HG02840 (cell line): ENCODE data around the gene UFC1.
A peak's percentile ranks its signal among the peaks of the same experiment; 100 is the strongest.

Experiments
- ATAC-seq: cut with Tn5 transposase; IDR thresholded peaks from one replicate; pipeline ENCODE4 v1.9.1; 2021; ENCODE audit warnings: mild to moderate bottlenecking, moderate library complexity, moderate number of reproducible peaks; ENCODE audit not compliant: unreplicated experiment, low FRiP score

The UFC1 gene

DNA sequence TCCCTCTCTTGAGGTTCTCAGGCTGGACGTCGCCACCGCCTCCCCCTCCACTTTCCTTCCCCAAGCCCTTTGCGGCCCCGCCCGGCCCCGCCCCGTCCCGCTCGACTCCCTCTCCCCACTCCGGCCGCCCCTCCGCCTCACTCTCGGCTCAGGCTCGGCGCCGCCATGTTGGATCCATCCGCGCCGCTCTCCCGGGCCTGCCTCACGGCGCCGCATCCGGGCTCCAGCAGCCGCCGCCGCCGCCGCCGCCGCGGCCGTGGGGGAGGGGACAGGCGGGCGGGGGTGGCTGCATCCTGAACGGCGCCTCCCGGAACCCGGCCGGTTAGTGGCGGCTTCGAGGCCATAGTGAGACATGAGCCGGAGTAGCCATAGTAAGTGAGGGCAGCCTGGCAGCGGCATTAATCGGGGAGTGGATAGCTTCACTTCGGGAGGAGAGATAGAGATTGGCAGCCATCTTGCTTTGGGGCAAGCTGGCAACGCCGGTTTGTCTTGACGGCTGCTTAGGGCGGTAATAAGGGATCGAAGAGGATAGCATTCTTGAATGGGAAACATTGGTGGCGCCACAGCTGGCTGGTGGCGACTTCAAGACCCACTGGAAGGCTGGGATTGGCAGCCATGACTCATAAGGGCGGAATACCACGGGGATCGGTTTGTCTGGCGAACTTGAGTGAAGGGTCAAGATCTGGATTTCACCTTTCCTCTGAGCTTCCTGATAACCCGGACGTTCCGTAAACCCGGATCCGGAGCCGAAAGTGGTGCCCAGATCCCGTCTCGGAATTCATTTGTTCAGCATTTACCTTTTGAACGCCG, 21.2 kb upstream of the UFC1 start, which contains the start of gene DEDD:
Gene DEDD (minus strand): TSS at position 258 of the 810 bp plus-strand sequence. CDS start 8,205 bp downstream, outside the sequence.
- peak; percentile 96 for ATAC-seq

DNA sequence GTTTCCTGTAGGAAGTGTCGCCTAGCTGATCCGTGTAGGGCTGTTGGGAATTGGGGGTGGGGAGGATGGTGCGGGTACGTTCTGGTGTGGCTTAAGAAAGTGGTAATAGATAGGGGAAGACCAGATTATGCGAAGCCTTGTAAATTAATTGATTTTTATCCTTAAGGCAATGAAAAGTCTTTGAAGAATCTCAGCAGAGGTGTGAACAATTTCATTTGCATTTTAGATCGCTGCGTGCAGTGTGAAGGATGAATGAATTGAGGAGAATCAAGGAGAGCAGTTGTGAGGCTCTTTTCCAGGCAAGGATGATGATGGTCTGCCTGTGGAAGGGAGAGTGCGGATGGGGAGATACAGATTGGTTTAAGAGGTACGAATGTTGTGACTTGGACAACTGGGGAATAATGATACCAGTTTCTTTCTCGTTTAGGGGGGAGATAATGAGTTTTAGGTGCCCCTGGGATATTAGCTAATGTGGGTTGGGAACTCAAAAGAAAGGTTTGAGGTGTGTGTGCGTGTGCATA, 20.5 kb upstream of the UFC1 start:
- ATAC-seq = no peak

DNA sequence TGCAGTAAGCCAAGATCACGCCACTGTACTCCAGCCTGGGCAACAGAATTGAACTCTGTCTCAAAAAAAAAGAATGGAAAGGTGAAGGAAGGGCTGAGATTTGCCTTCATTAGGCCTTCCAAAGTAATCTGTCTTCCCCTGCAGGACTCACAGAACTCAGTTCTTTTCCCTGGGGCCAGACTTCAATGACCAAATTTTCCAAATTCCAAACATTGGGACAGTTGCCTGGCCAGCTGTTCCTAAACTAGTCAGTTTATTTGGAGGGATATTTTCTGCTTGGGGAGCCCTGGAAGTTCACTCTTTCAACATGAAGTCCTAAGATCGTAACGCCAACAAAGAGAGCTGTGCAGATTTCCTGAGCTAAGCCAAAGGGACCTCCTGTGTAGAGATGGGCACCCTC, 15.9 kb upstream of the UFC1 start:
- ATAC-seq = no peak

DNA sequence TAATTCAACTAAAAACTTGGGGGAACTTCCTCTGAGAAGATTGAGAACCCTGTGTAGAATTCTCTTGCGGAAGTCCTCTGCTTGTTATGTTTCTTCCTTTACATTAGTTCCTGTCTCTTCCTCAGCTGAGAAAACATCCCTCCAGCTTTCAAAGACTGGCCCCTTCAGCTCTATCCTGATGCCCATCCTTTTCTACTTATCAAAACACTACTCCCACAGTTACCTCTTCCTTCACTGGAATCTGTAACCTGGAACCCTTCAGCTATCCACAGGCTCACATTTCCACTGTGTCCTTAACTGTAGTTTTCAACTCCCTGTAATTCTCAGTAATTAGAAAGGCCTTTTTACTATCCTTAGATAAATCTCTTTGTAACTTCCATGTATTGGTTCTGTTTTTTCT, 15.3 kb upstream of the UFC1 start:
- no peak for ATAC-seq

GRCh38 chr1:161139766-161140165, 14.0 kb upstream of the UFC1 start:
- no peak for ATAC-seq

DNA sequence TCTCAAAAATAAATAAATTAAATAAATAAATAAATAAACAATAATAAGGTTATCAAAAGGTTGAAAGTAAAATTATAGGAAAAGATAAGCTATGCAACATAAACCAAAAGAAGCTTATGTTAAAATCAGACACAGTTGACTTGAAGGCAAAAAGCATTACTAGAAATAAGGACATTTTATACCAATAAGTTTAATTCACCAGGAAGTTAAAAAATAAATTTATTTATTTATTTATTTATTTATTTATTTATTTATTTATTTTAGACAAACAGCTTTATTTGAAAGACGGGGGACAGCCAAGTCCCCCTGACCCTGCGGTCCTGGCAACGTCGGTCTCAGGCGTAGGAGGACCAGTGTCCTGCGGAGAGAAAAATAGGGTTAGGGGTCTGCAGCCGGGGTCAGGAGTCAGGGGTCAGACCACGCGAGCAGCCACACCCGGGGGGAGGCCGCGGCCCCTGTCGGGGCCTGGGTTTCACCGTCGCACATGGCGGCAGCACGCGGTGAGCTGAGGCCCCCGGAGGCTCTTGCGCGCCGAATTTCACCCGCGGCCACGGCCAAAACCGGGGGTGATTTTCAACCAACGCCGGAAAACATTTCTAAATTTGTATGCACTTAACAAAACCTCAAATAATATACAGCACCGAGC, 12.9 kb upstream of the UFC1 start:
- no peak for ATAC-seq

GRCh38 chr1:161145832-161146231, 7.9 kb upstream of the UFC1 start:
- no peak for ATAC-seq

- ATAC-seq = no peak
These were observed 602 bp upstream of the UFC1 start for GRCh38 chr1:161153176-161153575.

GRCh38 chr1:161157867-161158266, 4.1 kb downstream of the UFC1 start:
- no peak for ATAC-seq

DNA sequence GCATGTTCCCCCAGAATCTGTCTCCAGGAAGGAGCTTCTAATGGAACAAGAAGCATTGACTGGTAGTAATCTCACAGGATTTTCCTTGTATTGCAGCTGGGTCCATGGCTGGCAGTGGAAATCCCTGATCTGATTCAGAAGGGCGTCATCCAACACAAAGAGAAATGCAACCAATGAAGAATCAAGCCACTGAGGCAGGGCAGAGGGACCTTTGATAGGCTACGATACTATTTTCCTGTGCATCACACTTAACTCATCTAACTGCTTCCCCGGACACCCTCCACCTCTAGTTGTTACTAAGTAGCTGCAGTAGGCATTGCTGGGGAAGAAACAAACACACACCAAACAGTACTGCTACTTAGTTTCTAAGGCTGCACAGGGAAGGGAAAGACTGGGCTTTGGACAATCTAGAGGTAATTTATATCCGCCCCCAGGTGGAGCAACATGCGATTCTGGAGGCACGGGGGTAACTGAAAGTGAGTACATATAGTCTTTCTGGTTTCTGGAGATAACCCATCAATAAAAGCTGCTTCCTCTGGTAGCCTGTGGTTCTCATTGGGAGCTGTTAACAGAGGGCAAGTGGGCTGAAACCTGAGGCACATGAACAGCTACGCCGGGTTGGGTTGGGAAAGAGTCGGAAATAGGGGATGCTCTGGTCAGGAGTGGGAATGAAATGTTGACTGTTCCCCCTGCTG, 4.7 kb downstream of the UFC1 start:
- ATAC-seq = no peak

DNA sequence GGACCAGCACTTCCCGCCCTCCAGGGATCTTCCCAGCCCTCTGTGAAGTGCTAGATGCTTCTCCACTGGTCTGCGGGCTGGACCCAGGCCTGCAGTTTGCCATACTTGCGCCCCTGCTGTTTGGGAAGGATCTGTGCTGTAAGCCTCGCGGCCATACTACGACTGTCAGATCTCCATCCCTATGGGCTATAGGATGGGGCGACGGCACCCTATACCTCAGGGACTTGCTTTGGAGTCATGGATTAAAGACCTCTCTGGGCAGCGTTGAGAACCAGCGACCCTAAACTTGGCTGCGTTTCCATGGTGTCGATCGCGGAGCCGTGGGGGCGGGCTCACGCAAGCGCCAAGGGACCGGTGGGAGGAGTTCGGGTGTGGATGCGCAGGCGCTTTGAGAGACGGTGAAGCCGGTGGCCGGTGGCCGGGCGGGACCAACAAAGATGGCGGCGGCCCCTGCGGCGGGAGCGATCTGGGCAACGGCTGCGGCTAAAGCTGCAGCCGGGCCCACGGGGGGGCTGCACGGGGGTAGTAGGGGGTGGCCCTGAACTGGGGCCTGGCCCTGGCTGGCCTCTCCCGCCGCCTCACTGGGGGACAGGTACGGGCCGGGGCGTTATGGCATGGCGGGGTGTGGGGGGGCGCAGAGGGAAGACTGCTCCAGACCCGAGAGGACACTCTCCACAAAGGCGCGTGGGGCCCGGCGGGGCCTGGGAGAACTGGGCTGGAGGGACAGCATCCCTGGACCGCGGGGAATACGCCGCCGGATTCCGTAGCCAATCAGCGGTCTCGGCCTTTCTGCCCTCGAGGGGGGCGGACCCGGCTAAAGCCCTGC, 5.5 kb downstream of the UFC1 start, which contains the start of gene USP21:
Gene USP21 (plus strand): TSS at position 414 of the 826 bp plus-strand sequence. CDS start 1,141 bp downstream, outside the sequence.
- peak; percentile 83 for ATAC-seq

GRCh38 chr1:161159913-161160243, 6.1 kb downstream of the UFC1 start:
- no peak for ATAC-seq

GRCh38 chr1:161160671-161161145, 6.9 kb downstream of the UFC1 start:
- ATAC-seq = no peak

DNA sequence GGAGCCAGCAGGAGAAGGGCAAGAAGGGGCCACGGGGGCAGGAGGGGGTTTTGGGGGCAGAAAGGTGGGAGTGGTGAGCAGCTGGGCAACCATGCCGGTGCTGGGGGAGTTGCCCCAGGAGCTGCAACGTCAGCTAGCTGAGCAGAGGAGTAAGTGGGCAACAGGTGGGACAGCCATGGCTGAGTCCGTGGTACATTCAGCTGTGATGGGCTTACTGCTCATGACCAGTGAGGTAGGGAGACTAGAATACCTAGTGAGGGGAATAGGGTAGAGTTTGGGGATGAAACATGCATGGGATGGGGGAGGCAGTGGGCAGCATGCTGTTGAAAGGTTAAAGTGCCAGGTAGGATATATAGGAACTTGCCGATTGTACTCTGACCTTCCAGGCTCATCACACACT, 7.9 kb downstream of the UFC1 start:
- no peak for ATAC-seq

DNA sequence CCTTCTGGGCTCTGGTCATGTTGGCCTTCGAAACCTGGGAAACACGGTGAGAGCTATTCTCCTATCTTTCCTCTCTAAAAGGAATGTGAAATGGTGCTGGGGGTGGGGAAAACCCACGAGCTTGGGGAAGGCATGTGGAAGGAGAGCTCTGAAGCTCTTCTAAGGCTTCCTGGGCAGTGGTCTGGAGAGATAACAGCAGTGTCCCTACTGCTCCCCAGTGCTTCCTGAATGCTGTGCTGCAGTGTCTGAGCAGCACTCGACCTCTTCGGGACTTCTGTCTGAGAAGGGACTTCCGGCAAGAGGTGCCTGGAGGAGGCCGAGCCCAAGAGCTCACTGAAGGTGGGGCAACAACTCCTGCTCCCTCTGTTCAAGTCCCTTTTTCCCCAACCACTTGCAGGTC, 8.3 kb downstream of the UFC1 start:
- ATAC-seq = no peak

GRCh38 chr1:161162806-161163205, 9.0 kb downstream of the UFC1 start:
- ATAC-seq = no peak

GRCh38 chr1:161163793-161164192, 10.0 kb downstream of the UFC1 start:
- ATAC-seq = no peak

GRCh38 chr1:161164901-161165610, 11.3 kb downstream of the UFC1 start:
- ATAC-seq = no peak
